GOT3 (cell line): ENCODE data around the gene AMBP.

Source experiments
- DNase-seq: peaks from one replicate; lab custom pipeline; 2025; ENCODE audit warnings: mixed read lengths; lab: John Stamatoyannopoulos, UW

AMBP gene

DNA sequence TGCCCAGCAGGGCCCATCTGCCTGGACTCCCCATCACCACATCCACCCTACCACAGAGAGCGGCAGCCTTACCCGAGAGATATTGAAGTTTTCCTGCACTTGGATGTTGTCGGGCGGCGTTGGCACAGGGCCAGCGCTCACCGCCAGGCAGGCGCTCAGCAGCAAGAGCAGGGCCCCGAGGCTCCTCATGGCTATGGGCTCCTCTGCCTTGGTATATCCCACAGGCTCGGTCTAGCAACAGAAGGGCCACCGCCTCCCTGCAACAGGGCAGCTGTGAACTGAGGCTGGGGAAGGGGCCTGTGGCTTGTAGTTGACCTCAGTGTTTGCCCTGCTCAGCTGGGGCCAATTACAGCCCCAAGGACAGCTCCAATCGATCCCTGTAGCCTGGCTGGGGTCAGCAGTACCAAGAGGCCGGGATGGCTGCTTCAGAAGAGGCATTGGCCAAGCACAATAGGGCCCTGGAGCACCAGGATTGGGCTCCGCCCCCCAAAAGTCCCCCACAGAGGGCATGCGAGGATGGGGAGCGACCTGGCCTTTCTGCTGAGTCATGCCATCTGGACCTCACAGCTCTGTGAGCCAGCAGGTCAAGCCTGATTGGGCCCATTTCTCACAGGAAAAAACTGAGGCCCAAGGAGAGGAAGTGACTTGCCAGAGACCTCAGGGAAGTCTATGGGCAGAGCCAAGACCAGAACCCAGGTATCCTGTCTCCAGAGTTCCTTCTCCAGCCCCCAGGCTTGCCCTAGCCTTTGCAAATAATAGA is at the start of gene AMBP:
TSS of gene AMBP (minus strand) at position 280 of the 760 bp plus-strand sequence. CDS start at position 189, 91 bp downstream.
- DNase-seq, result no peak

- no peak for DNase-seq
Measured at GRCh38 chr9:114126247-114127060, 48.4 kb upstream of the AMBP start.

- DNase-seq, result no peak
Measured at GRCh38 chr9:114125476-114126013, 47.4 kb upstream of the AMBP start.

DNA sequence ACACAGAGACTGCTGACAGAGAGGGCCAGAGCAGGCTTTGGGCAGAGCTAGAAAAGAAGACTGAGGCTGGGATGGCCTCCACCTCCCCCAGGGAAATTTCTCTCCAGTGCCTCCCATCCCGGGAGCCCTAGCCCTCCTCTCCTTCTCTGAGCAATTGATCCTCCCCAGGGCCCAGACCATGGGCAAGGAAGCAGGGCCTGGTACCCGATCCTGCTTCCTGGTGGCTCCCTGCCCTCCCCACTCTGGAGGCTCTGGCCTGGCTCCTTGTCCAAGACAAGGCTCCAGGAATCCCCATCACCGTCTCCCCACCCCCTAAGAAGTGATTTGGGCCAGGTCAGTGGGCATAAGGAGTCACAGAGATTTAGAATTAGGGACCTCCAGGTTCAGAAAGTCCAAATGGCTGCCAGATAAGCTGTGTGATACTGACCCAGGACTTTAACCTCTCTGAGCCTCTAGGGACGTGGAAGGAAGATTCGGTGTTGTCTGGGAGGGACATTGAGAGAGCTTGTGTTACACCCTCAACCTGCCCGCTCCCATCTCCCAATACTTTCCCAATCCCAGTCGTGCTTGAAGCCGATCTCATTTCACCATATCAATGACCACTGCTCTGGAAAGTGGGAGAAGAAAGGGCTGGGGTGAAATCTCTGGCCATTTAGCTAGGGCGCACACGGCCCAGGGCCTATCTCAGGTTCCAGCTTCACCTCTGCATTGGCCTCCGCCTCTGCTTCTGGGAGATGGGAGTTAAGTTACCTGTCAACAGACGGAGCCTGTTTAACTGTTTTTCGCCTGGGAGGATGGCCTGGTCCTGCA is 46.8 kb upstream of the AMBP start:
- no peak for DNase-seq

DNA sequence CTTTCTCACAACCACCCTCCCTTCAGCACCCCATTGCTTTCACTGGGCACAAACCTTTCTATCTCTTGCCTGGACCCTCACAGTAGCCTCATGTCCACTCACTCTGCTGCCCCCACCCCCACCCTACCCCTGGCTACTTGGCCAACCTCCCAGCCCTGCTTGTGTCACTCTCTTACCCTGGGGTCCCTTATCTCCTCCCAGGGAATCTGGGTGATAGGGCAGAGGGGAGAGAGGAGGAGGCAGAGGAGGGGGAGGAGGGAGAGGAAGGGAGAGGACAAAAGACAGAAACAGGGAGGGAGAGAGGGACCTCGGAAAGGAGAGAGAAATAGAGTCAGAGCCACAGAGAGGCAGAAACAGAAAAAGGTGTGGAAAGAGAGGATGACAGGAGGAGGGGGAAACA is 46.0 kb upstream of the AMBP start:
- DNase-seq, result no peak

DNA sequence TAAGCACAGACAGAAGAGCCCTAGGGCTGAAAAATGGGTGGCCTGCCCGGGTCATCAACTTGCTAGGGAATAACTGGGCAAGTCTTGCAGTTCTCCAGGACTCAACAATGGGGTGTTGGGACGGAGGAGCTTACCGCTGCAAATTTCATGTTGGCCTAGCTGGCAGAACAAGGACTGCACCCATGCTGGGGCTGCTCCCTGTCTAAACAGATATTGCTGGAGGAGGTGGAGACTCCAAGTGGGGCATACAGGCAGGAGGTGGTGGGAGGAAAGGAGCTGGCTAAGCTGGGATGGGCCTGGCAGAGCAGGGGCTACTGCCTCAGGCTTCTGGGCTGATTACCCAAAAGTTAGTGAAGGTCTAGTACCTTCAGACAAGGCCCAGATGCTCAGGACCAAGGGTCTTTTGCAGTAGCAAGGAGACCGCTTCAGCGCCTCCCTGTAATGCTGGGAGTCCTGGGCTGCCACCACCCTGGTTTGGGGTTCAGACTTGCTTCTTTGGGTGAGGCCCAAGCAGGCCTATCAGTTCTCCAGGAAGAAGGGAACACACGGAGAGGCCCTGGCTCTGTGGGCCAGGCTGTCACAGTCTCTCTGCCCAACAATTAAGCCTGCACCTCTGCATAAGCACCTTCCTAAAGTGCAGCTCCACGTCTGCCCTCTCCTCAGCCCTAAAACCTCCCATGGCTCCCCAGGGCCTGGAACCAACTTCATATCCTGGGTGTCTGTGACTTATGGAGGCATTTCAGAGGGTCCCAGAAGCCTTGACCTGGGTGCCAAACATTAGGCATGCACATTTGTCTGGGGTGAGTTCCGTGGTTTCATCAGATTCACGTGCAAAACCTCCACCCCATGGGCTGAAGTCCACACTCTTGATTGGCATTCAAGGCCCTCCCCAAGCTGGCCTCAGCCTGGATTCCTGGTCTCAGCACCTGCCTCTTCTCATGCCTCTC is 45.2 kb upstream of the AMBP start:
- DNase-seq, result no peak

- DNase-seq, result no peak
Measured at GRCh38 chr9:114122136-114123027, 44.3 kb upstream of the AMBP start.

DNA sequence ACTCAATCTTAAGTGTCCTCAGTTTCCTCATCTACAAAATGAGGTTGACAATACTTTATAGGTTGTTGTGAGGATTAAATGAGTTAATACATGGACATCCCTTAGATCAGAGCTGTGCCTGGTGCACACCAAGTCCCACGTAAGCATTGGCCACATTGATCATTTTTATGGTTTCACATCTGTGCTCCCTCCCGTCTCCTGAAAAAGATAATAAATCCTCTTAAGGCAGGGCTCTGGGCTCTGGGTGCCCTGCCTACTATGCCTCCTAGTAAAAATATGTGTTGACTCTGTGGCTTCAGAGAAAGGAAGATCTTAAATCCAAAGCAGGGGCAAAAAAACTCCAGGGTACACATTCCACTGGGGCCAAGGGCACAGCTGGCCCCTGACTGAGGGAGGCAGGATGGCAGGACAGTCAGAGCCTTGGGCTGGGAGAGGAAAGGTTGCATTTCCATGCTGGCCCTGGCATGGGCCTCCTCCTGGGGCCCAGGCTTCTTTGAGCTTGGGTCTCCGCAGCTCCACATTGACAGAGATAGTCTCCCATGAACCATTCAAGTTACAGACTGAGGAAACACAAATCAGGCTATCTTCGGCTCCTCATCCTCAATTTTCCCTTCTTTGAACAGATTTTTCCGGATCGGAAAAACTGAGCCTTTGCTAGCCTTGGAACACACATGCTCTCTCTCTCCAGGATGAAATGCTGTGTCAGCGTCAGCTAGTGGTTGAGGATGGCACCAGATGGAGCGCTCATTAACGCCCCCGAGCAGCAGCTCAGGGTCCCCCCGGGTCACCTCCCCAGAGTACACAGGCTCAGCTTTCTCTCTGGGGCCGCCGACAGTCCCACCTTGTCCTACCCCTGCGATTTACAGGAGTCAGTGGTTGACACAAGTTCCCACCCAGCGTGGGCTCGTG is 43.4 kb upstream of the AMBP start:
- DNase-seq, result no peak

DNA sequence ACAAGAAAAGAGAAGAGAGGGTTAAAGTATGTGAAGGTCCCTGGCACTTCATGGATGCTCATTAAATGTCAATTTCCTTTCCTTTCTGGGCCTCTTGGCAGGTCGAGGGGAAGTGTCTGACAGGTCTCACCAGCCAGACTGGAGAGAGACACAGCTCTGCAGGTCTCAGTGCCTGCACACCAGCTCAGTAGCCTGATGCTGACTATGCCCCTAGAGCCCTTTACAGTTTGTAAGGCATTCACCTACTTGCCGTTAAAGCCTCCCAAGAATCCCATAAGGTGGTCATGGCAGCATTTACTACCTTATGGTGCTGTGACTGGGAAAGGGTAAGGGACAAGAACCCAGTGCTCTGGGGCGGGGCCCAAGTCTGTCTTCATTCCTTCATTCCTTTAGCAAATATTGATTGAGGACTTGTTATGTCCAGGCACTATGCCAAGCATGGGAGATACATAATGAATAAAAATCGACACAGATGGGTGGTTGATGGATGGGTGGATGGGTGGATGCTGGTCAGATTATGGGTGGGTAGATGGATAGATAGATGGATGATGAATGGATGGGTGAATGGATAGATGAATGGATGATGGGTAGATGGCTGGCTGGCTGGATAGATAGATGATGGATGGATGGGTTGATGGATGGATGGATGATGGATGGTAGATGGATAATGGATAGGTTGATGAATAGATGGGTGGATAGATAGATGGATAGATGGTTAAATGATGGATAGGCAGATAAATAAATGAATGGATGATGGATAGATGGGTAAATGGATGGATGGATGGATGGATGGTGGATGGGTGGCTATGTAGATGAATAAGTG is 42.3 kb upstream of the AMBP start:
- DNase-seq, result no peak

DNA sequence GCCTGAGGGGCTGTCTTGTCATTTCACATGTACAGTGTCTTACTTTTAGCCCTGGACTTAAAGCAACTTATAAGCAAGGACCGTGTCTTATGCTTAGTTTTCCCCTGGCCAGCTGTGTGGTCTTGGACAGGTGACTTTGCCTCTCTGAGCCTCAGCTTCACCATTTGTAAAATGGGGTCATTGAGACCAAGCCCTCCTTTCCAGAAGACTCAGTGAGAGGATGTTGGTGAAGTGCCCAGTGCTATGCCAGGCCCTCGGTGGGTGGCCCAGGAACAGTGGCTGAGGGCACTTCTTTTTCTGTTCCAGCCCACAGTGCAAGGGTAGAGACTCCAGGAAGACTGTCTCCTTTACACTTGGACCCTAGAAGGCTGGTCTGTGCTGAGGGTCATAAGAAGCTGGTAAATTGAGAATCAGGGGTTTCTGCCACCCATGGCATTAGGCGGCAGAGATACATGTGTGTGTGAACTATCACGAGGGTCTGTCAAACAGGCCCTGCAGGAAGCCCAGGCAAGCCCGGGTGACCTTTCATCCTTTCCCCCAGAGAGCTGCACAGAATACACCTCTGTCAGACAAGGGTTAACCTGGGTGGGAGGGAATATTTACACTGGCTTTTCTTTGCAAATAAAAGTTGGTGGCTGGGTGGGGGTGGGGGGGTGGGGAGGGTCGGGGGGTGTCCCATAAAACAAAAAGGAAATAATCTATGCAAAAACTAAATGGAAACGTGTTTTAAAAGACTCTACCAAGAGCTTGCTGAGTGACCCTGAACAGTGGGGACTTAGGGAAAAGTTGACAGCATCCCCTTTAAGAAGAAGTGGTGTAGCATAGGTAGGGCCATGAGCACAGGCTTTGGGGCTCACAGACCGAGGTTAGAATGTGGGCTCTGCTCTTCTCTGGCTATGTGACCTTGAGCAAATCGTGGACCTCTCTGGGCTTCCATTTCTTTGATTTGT is 41.4 kb upstream of the AMBP start:
- no peak for DNase-seq

GRCh38 chr9:114117996-114118830 is 40.1 kb upstream of the AMBP start:
- DNase-seq, result no peak

DNA sequence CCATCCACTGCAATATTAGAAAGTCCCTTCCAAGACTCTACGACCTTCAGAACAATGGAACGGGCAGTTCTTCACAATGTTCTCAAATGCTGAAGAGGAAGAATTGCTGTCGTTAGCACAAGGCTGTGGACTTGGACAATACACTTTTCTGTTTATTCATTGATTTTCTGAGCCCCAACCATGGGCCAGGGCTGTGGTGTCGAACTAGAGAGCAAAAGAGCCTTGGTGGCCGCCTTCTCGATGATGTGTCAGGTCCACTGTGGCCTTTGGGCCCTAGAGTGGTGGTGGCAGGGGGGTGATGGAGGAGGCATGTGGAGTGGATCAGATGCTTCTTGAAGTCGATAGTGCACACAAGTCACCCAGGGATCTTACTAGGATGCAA is 39.5 kb upstream of the AMBP start:
- DNase-seq, result no peak

DNA sequence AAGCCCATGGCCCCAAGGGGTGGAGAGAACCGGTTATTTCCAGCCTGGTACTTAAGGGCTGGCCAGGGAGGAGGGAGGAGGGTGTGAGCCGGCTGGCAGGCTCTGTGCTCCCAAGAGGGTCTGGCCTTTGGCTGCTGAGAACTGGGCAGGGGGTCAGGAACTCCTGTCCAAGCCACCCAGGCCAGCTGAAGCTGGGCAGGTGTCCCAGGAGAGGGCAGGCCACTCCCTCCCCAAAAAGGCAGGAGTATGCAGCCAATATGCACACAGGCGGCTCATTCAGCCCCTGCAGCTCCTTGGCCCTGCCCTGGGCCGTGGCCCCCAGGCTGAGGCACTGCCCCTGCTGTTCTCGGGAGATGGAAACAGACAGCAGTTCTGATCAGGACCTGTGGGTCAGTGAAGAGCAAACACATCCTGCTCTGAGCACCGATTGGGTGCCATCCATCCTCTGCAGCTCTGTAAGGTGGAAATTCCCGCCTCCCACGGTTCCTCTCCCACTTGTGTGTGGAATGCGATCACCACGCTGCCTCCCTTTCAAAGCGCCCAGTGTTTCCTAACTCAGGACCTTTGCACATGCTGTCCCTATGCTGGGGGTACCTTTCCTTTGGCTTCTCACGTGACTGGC is 38.1 kb upstream of the AMBP start:
- no peak for DNase-seq

GRCh38 chr9:114115654-114116125 is 37.6 kb upstream of the AMBP start:
- no peak for DNase-seq

GRCh38 chr9:114114364-114114763 is 36.3 kb upstream of the AMBP start:
- no peak for DNase-seq
